Skeletal muscle cell (primary cell): ENCODE data around the gene TBATA.

Experiments used
- DNase-seq: peaks from one replicate; pipeline ENCODE4 v3.0.0-alpha.2; 2010; ENCODE audit warnings: low read depth
- H3K4me3 ChIP-seq: 2 replicates; pipeline ENCODE4 v1.5.1; 2011; ENCODE audit warnings: low read depth, mild to moderate bottlenecking, control low read depth, low read length, moderate library complexity

Gene TBATA

GRCh38 chr10:70749756-70750155 lies 35.4 kb downstream of the TBATA start:
- no peak for DNase-seq
- H3K4me3 ChIP-seq = no peak overlapping the region

- no peak for DNase-seq
Observed at GRCh38 chr10:70748801-70749573, 36.2 kb downstream of the TBATA start.

GRCh38 chr10:70748305-70748704 lies 36.9 kb downstream of the TBATA start:
- no peak overlapping the region for H3K4me3 ChIP-seq
- DNase-seq = no peak

More at GRCh38 chr10:70748801-70749573, 36.2 kb downstream of the TBATA start:
- no peak overlapping the region for H3K4me3 ChIP-seq

- H3K4me3 ChIP-seq = no peak overlapping the region
Observed at GRCh38 chr10:70747192-70747965, 37.8 kb downstream of the TBATA start.

GRCh38 chr10:70745555-70745954 lies 39.6 kb downstream of the TBATA start:
- DNase-seq = no peak
- no peak overlapping the region for H3K4me3 ChIP-seq

More at GRCh38 chr10:70747192-70747965, 37.8 kb downstream of the TBATA start:
- DNase-seq = no peak

- no peak overlapping the region for H3K4me3 ChIP-seq
- no peak for DNase-seq
Observed at GRCh38 chr10:70744617-70745143, 40.5 kb downstream of the TBATA start.

GRCh38 chr10:70743879-70744278 lies 41.3 kb downstream of the TBATA start:
- no peak for DNase-seq

GRCh38 chr10:70743430-70743788 lies 41.8 kb downstream of the TBATA start:
- DNase-seq = no peak
- H3K4me3 ChIP-seq = no peak overlapping the region

More at GRCh38 chr10:70743879-70744278, 41.3 kb downstream of the TBATA start:
- no peak overlapping the region for H3K4me3 ChIP-seq

- no peak overlapping the region for H3K4me3 ChIP-seq
- DNase-seq = no peak
Observed at GRCh38 chr10:70742537-70743429, 42.4 kb downstream of the TBATA start.

GRCh38 chr10:70740406-70741288 lies 44.5 kb downstream of the TBATA start:
- DNase-seq = no peak
- H3K4me3 ChIP-seq = no peak overlapping the region

GRCh38 chr10:70738761-70739121 lies 46.4 kb downstream of the TBATA start:
- DNase-seq = no peak
- no peak overlapping the region for H3K4me3 ChIP-seq

- DNase-seq = no peak
- no peak overlapping the region for H3K4me3 ChIP-seq
Observed at GRCh38 chr10:70738006-70738760, 47.0 kb downstream of the TBATA start.

- no peak overlapping the region for H3K4me3 ChIP-seq
- no peak for DNase-seq
Observed at GRCh38 chr10:70737250-70737649, 47.9 kb downstream of the TBATA start.

- DNase-seq = no peak
- H3K4me3 ChIP-seq = no peak overlapping the region
Observed at GRCh38 chr10:70736525-70736924, 48.7 kb downstream of the TBATA start.

- no peak overlapping the region for H3K4me3 ChIP-seq
- no peak for DNase-seq
Observed at GRCh38 chr10:70735161-70735560, 50.0 kb downstream of the TBATA start.

GRCh38 chr10:70733051-70733450 lies 52.1 kb downstream of the TBATA start:
- H3K4me3 ChIP-seq = no peak overlapping the region
- DNase-seq = no peak

- no peak for DNase-seq
- no peak overlapping the region for H3K4me3 ChIP-seq
Observed at GRCh38 chr10:70732569-70732968, 52.6 kb downstream of the TBATA start.

GRCh38 chr10:70730955-70731354 lies 54.2 kb downstream of the TBATA start:
- DNase-seq = no peak
- no peak overlapping the region for H3K4me3 ChIP-seq
